Fibroblast of lung (primary cell): ENCODE data around the gene NOVA1. TPM values are rescaled to one million over a fixed set of nuclear protein-coding genes. Genes with fewer than 3 reads are reported as not detected.
A peak's percentile ranks its signal among the peaks of the same experiment; 100 is the strongest.

Source experiments
- DNase-seq, 2 donors: peaks; one replicate each; pipeline versions ENCODE4 v3.0.0 to v3.0.0-alpha.2; 2010; ENCODE audit warnings: low read depth in 2 of 2
- H2AFZ ChIP-seq: 2 replicates; pipeline ENCODE4 v1.5.1; 2012; ENCODE audit warnings: low read length, control low read depth, inconsistent platforms
- H3K27ac ChIP-seq: 2 replicates; pipeline ENCODE4 v1.5.1; 2011; ENCODE audit warnings: low read length, control low read depth; ENCODE audit not compliant: insufficient read depth
- H3K27me3 ChIP-seq: 2 replicates; pipeline ENCODE4 v1.5.1; 2011; ENCODE audit warnings: mild to moderate bottlenecking, low read length; ENCODE audit not compliant: control insufficient read depth, insufficient read depth
- H3K36me3 ChIP-seq: 2 replicates; pipeline ENCODE4 v1.5.1; 2011; ENCODE audit warnings: low read length; ENCODE audit not compliant: control insufficient read depth, insufficient read depth
- H3K4me1 ChIP-seq: 2 replicates; pipeline ENCODE4 v1.5.1; 2011; ENCODE audit warnings: low read length; ENCODE audit not compliant: control insufficient read depth, insufficient read depth; ENCODE audit errors: extremely low read depth
- H3K4me2 ChIP-seq: 2 replicates; pipeline ENCODE4 v1.5.1; 2011; ENCODE audit warnings: low read length, control low read depth; ENCODE audit not compliant: insufficient read depth; ENCODE audit errors: extremely low read depth
- H3K4me3 ChIP-seq, 4 experiments: fragments of 200-600 bp in 1 of 4; sonication (generic) in 1 of 4; replicated peaks in 1 of 4; 2 replicates each; pipeline ENCODE4 v1.5.1; 2011 to 2016; ENCODE audit warnings: low read length in 4 of 4, low read depth in 3 of 4, mild to moderate bottlenecking in 3 of 4, control low read depth in 2 of 4, inconsistent platforms in 1 of 4, mixed read lengths in 1 of 4; ENCODE audit not compliant: insufficient read depth in 1 of 4; ENCODE audit errors: control extremely low read depth in 1 of 4
- H3K79me2 ChIP-seq: 2 replicates; pipeline ENCODE4 v1.5.1; 2012; ENCODE audit warnings: mild to moderate bottlenecking, low read length, inconsistent platforms; ENCODE audit not compliant: control insufficient read depth, insufficient read depth
- H3K9ac ChIP-seq: 2 replicates; pipeline ENCODE4 v1.5.1; 2011; ENCODE audit warnings: mild to moderate bottlenecking, low read length, control low read depth; ENCODE audit not compliant: insufficient read depth
- H3K9me3 ChIP-seq: 2 replicates; pipeline ENCODE4 v1.5.1; 2012; ENCODE audit warnings: low read depth, low read length; ENCODE audit not compliant: control insufficient read depth, insufficient read depth
- H4K20me1 ChIP-seq: 2 replicates; pipeline ENCODE4 v1.5.1; 2011; ENCODE audit warnings: low read length; ENCODE audit not compliant: control insufficient read depth, insufficient read depth; ENCODE audit errors: extremely low read depth
- EZH2 ChIP-seq: IDR thresholded peaks from 2 replicates; pipeline ENCODE4 v1.5.1; 2012; ENCODE audit warnings: low read length, control low read depth, mild to moderate bottlenecking; ENCODE audit errors: missing control alignments
- polyA plus RNA-seq, 2 donors: library from polyadenylated mRNA; depleted of rRNA in 1 of 2; stranded (reverse) in 1 of 2; unstranded in 1 of 2; fragments of >200 nt; gene quantifications; 2 replicates each; pipeline ENCODE4 v1.2.1, GENCODE V29; 2011 to 2012; ENCODE audit warnings: missing spikeins in 1 of 2
- total RNA-seq: library from RNA; depleted of rRNA; stranded (reverse); fragments of >200 nt; gene quantifications from 2 replicates; pipeline ENCODE4 v1.2.1, GENCODE V29; 2014
- TF ChIP-seq, protein P1 (sequence below), 2 donors: IDR thresholded peaks in 1 of 2; conservative IDR thresholded peaks in 1 of 2; 1 replicate in 1 of 2; 2 replicates in 1 of 2; pipeline ENCODE4 v1.5.1; 2011 to 2012; ENCODE audit warnings: low read length in 2 of 2, control low read depth in 1 of 2, inconsistent platforms in 1 of 2, low read depth in 1 of 2, mild to moderate bottlenecking in 1 of 2

Gene NOVA1
- total and polyA plus RNA-seq, 2 donors (not counting 1 experiment from before 2014, with no cell fraction given): 2.2 to 5.1 TPM

DNA sequence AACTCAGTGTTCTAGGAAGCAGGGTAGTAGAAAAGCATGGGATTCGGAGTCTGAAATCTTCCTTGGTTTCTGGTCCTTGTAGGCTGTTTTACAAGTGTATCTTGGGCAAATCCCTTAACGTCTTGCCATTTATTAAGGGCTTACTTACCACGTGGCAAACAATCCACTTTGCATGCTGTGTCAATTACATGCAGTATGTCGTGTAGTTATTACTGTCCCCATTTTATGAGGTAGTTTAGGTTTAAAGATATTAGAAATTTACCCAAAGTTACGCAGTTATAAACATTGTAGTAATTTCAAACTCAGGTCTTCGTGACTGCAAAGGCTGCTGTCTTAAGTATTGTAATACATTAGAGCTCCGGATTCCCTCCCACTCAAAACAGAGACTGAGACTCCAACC is 1.5 kb upstream of the NOVA1 start:
- Histone ChIP-seq H3K4me2 (peak overlapping the region; percentile 97), H3K9ac (no peak overlapping the region), H3K79me2 (no peaks in the 10 kb centered on the region)

DNA sequence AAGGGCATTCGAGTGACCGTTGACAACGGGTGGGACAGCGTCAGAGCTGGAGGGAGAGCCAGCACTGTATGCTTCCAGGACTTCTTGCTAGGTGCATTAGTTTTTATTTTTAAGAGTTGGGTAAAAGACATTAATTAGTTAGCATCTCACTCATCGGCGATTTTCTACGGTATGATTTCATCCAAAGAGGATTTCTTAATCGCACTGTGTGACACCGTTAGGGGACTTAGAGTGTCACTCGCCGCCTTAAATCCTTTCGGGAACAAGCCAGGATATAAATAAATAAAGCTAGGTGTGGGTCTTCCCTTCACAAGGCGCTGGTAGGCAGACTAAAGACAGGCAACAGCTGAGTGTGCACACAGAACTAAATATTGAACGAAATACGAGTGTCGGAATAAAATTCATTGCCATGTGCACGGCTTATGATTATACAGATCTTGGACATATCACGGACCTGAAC is 869 bp upstream of the NOVA1 start:
- Histone ChIP-seq H3K4me1 (peaks cover 2% of the 10 kb centered on the region), H3K4me3 (peak overlapping the region; percentile 65 to 80 (median 72)), H3K9ac (no peak overlapping the region), H4K20me1 (no peaks in the 10 kb centered on the region), H3K79me2 (no peaks in the 10 kb centered on the region), H2AFZ (peak overlapping the region; percentile 80), H3K9me3 (no peaks in the 10 kb centered on the region), H3K36me3 (no peaks in the 10 kb centered on the region), H3K4me2 (peak overlapping the region; percentile 97), H3K27ac (peak overlapping the region; percentile 50), H3K27me3 (no peaks in the 10 kb centered on the region)
- peak; percentile 64 for TF ChIP-seq EZH2
- TF ChIP-seq, protein P1, sequence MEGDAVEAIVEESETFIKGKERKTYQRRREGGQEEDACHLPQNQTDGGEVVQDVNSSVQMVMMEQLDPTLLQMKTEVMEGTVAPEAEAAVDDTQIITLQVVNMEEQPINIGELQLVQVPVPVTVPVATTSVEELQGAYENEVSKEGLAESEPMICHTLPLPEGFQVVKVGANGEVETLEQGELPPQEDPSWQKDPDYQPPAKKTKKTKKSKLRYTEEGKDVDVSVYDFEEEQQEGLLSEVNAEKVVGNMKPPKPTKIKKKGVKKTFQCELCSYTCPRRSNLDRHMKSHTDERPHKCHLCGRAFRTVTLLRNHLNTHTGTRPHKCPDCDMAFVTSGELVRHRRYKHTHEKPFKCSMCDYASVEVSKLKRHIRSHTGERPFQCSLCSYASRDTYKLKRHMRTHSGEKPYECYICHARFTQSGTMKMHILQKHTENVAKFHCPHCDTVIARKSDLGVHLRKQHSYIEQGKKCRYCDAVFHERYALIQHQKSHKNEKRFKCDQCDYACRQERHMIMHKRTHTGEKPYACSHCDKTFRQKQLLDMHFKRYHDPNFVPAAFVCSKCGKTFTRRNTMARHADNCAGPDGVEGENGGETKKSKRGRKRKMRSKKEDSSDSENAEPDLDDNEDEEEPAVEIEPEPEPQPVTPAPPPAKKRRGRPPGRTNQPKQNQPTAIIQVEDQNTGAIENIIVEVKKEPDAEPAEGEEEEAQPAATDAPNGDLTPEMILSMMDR (conservative IDR thresholded peaks at IDR 0.05 in 1 of 2, IDR thresholded peaks at IDR 0.05 in 1 of 2; ENCODE audit: low read depth in 1 of 2, low read length in 2 of 2): no peak
- no peak for DNase-seq

More for the DNA sequence above, 1.5 kb upstream of the NOVA1 start:
- H3K4me1 ChIP-seq: peaks cover 2% of the 10 kb centered on the region
- no peak for DNase-seq
- no peaks in the 10 kb centered on the region for H3K9me3 ChIP-seq
- H3K36me3 ChIP-seq: no peaks in the 10 kb centered on the region
- H4K20me1 ChIP-seq: no peaks in the 10 kb centered on the region
- peak overlapping the region in 2 of 4 experiments; percentile 72 for H3K4me3 ChIP-seq
- H3K27me3 ChIP-seq: no peaks in the 10 kb centered on the region
- TF ChIP-seq, protein P1 (conservative IDR thresholded peaks at IDR 0.05 in 1 of 2, IDR thresholded peaks at IDR 0.05 in 1 of 2; ENCODE audit: low read depth in 1 of 2, low read length in 2 of 2): no peak
- no peak for TF ChIP-seq EZH2
- no peak overlapping the region for H2AFZ ChIP-seq
- no peak overlapping the region for H3K27ac ChIP-seq

DNA sequence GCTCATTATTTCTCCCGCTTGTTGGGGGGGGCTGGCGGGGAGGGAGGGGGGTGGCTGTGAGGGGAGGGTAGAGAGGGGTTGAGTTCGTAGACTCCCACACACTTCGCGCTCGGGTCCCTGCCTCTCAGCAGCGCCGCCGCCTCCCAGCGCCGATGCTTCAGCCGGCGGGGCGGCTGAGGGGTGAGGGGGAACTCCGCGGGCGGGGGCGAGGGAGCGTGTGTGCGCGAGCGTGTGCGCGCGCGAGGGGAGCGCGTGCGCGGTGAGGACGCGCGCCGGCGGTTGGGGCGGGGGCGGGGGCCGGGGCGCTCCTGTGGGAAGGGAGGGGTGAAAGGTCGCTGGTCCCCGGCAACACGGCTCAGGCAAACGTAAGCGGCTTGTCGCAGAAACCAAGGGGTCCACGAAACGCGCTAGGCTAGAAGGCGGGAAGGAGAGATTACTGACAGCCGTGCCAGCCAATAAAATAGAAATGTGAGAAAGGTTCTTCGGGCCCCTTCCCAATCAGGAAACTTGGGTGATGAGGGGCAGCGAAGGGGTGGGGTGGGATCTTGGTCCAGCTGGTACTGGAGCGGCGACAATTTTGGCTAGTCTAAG is 343 bp upstream of the NOVA1 start:
- Histone ChIP-seq H3K36me3 (no peaks in the 10 kb centered on the region), H4K20me1 (no peaks in the 10 kb centered on the region), H2AFZ (peak overlapping the region; percentile 80), H3K9ac (no peak overlapping the region), H3K4me3 (peak overlapping the region; percentile 72 to 80 (median 74)), H3K4me2 (peak overlapping the region; percentile 97), H3K9me3 (no peaks in the 10 kb centered on the region), H3K27ac (peak overlapping the region; percentile 50), H3K27me3 (no peaks in the 10 kb centered on the region), H3K4me1 (peaks cover 2% of the 10 kb centered on the region), H3K79me2 (no peaks in the 10 kb centered on the region)
- TF ChIP-seq, protein P1 (conservative IDR thresholded peaks at IDR 0.05 in 1 of 2, IDR thresholded peaks at IDR 0.05 in 1 of 2; ENCODE audit: low read depth in 1 of 2, low read length in 2 of 2): no peak
- no peak for TF ChIP-seq EZH2
- peak; percentile 87 to 97 for DNase-seq
